NT2/D1 (cell line): ENCODE data around the gene PRPF6.

Experiments used
- SUZ12 ChIP-seq: IDR thresholded peaks from 2 replicates; pipeline ENCODE4 v1.6.1; 2011; ENCODE audit not compliant: insufficient read length, insufficient read depth; ENCODE audit errors: extremely low read depth
- YY1 ChIP-seq: IDR thresholded peaks from 2 replicates; pipeline ENCODE4 v1.6.1; 2011; ENCODE audit not compliant: insufficient read length, insufficient read depth
- ZNF274 ChIP-seq: IDR thresholded peaks from 2 replicates; pipeline ENCODE4 v1.6.1; 2011; ENCODE audit warnings: mild to moderate bottlenecking, low read depth, low read length

DNA sequence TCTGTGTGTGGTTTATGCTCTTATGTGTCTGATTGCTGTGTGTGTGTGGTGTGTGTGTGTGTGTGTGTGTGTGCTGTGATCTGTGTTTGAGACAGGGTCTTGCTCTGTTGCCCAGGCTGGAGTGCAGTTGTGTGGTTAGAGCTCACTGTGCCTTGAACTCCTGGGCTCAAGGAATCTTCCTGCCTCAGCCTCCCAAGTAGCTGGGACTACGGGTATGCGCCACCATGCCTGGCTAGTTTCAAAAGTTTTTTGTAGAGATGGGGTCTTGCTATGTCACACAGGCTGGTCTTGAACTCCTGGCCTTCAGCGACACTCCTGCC, 7.8 kb upstream of the PRPF6 start:
- TF ChIP-seq YY1: no peak
- TF ChIP-seq ZNF274: no peak
- TF ChIP-seq SUZ12: no peak
